Lung microvascular endothelial cell (primary cell): ENCODE results near the gene SCART1. TPM values are rescaled to one million over a fixed set of nuclear protein-coding genes. Genes with fewer than 3 reads are reported as not detected.
"Not testable (repeated sequence)": the region's sequence is repeated elsewhere in the genome, so short reads cannot be mapped to it uniquely, and the experiment has no call there.

Experiments used
- DNase-seq, 2 donors: peaks; one replicate each; pipeline versions ENCODE4 v3.0.0 to v3.0.0-alpha.2; 2010; ENCODE audit warnings: low read depth in 2 of 2
- total RNA-seq: library from RNA; depleted of rRNA; stranded (reverse); fragments of >200 nt; gene quantifications from 2 replicates; pipeline ENCODE4 v1.2.1, GENCODE V29; 2014

The SCART1 gene
- total RNA-seq = 0.22 and 0.40 TPM in 2 replicates

- no peak for DNase-seq
Observed at GRCh38 chr10:133453516-133454203, at the start of gene SCART1. Gene SCART1 (plus strand): TSS chr10:133453945. CDS start chr10:133453998, 53 bp downstream.

- DNase-seq = no peak
Observed at GRCh38 chr10:133405272-133405671, 48.5 kb upstream of the SCART1 start.

- no peak for DNase-seq
Observed at GRCh38 chr10:133405844-133406527, 47.8 kb upstream of the SCART1 start.

GRCh38 chr10:133411523-133412380 is 42.0 kb upstream of the SCART1 start:
- no peak for DNase-seq

GRCh38 chr10:133412381-133412711 is 41.4 kb upstream of the SCART1 start:
- no peak for DNase-seq

- DNase-seq = not testable (repeated sequence)
Observed at GRCh38 chr10:133414401-133414800, 39.3 kb upstream of the SCART1 start.

GRCh38 chr10:133415752-133416151 is 38.0 kb upstream of the SCART1 start:
- no peak for DNase-seq

GRCh38 chr10:133418289-133418993 is 35.3 kb upstream of the SCART1 start:
- no peak for DNase-seq

- DNase-seq = no peak
Observed at GRCh38 chr10:133419211-133419950, 34.4 kb upstream of the SCART1 start.

- DNase-seq = no peak
Observed at GRCh38 chr10:133420028-133420427, 33.7 kb upstream of the SCART1 start.

- DNase-seq = no peak
Observed at GRCh38 chr10:133420579-133420978, 33.2 kb upstream of the SCART1 start.

- DNase-seq = no peak
Observed at GRCh38 chr10:133421336-133422222, 32.2 kb upstream of the SCART1 start.

- DNase-seq = no peak
Observed at GRCh38 chr10:133422223-133422806, 31.4 kb upstream of the SCART1 start.

GRCh38 chr10:133422807-133423771 is 30.7 kb upstream of the SCART1 start:
- no peak for DNase-seq

GRCh38 chr10:133424102-133424501 is 29.6 kb upstream of the SCART1 start:
- not testable (repeated sequence) for DNase-seq

GRCh38 chr10:133424601-133425000 is 29.1 kb upstream of the SCART1 start, which contains the start of gene SPRN:
Gene SPRN (minus strand): TSS chr10:133424625. CDS start chr10:133423681, 944 bp downstream.
- not testable (repeated sequence) for DNase-seq

- DNase-seq = not testable (repeated sequence)
Observed at GRCh38 chr10:133429571-133429970, 24.2 kb upstream of the SCART1 start.
